HG03457 (cell line): ENCODE data around the gene CEP85L.

Experiments used
- ATAC-seq: cut with Tn5 transposase; IDR thresholded peaks from one replicate; pipeline ENCODE4 v1.9.1; 2021; ENCODE audit warnings: moderate number of reproducible peaks; ENCODE audit not compliant: unreplicated experiment

The CEP85L gene

DNA sequence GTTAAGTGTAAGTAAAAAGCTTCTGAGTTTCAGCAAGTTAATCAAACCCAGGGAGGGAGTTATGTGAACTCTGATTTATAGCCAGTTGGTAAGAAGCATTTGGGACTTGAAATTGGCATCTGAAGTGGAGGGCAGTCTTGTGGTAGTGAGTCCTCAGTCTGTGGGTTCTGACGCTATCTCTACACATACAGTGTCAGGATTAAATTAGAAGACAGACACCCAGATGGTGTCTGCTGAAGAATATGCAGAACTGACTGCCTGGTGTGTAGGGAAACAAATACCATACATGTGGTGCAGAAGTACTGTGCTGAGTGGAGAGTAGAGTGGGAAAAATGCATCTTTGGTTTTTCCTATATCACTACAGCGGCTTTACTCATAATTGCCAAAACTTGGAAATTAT is 146.8 kb downstream of the CEP85L start:
- no peak for ATAC-seq

DNA sequence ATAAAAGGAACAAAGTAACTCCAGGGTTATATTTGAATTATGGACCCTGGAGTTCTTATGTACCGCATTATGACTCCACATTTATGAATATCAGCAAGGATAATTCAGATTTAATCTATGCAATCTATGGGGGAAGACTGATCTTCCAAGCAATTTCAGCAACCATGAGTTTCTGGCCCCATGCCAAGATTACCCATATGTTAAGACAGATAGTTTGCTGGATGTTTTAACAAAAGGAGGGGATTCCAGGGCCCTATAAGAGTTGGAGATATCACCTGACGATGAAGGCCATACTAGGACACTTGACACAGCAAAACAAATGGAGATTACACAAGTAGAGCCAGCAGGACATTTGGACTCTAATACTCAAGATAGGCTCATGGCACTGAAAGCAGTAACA is 149.2 kb downstream of the CEP85L start:
- ATAC-seq, result no peak

DNA sequence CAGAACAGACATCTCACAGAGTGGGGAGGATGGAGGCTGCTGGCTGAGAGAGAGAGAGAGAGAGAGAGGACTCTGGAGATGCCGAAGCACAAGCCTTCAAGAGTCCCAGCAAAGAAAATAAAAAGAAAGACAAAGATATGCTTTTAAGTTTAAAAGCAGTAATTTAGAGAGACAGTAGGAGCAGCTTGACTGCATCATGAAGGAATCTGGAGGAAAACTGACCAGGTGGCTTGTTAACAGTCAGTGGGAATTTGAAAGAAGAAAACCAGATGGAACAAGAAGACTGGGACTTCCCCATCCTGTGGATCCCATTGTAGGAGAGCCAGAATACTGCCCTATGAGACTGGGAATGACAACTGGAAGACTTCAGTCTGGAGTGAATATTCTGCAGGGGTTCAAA is 149.6 kb downstream of the CEP85L start:
- ATAC-seq, result no peak

DNA sequence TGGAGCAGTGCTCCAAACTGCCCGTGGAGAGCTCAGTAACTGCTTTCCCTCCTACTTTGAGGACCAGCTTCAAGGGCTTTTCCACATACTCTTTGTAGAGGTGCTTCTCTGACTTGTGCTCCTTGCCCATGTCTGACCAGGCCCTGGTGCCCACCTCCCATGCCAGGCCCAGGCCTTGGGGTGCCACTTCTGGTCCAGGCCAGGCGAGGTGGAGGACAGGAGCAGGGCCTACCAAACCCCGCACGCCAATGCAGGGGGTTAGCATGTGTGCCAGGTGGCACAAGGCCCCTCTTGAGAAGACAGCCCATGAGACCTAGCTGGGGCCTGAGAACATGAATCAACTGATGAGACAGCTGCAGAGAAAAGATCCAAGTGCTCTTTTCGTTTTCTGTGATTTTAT is 150.3 kb downstream of the CEP85L start:
- no peak for ATAC-seq

DNA sequence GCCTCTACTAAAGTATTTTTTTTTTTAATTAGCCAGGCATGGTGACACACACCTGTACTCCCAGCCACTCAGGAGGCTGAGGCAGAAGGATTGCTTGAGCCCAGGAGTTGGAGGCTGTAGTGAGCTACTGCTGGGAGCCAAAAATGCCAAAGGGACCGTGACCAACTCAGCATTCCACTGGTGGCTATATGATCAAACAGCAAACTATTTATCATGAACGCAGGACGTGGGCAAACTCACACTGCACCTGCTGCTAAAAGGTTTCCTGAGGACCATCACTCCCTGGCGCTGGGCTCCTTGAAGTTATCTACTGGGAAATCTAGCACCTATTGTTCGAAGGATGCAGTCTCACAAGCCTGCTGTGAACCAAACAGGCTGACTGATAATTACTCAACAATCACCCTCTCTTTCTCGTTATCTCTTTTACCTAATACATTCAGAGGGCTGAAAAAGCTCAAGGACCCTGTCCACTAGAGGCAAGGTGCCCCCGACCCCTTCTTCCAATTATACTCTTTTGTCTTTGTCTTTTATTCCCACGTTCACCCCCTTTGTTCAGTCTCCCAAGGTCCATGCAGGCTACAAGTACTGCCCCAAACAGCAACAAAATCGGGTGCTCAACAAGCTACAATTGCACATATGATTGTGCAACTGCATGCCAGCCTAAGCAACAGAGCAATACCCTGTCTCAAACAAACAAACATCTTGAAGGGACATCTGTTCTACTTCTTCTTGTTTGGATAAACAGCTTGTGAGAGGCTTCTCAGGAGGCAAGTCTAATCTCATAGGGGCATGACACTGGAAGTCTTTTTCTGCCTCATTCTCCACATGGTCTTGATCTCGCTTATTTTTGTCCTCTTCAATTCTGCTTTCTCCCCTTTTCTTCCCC is 151.0 kb downstream of the CEP85L start:
- no peak for ATAC-seq

DNA sequence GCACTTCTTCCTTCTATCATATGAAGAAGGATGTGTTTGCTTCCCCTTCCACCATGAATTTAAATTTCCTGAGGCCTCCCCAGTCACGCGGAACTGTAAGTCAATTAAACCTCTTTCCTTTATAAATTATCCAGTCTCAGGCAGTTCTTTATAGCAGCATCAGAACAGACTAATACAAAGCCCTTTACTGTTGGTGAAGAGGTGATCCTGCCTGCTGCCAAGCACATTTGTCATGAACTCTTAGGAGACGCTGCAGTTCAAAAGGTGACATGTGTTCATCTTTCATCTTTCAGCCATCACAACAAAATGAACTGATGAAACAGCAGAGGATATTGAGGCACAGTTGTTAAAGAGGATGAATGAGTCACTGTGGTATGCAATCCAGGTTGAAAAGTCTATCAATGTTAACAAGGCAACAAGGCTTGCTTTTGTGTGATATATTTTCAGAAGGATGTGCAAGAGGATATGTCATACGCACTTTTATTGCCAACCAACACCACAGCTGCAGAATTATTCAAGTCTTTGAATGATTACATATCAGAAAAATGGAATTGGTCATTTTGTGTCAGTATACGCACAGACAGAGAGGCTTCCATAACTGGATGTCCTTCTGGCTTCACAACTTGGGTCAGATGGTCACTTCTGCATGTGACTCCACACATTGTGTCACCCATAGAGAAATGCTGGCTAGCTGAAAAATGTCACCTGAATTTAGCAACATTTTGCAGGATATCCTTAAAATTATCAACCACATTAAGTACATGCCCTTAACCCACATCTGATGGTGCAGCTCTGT is 155.7 kb downstream of the CEP85L start:
- ATAC-seq, result no peak

DNA sequence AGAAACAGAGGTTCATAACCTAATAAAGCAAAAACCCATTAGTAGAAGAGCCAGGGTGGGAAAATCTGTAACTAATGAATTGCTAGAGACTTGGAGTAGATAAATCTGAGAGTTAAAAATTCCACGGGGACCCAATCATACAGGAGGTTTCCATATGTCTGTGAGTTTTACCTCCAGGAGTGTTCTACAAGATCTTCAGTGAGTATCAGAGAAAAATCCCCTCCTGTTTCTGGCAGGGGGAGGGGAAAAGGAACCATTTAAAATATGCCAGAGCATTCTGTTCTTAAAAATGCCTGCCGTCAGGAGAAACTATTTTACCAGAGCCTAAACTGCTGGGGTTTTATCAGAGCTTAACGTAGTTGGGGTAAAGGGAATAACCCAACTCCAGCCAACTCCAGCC is 157.3 kb downstream of the CEP85L start:
- no peak for ATAC-seq

DNA sequence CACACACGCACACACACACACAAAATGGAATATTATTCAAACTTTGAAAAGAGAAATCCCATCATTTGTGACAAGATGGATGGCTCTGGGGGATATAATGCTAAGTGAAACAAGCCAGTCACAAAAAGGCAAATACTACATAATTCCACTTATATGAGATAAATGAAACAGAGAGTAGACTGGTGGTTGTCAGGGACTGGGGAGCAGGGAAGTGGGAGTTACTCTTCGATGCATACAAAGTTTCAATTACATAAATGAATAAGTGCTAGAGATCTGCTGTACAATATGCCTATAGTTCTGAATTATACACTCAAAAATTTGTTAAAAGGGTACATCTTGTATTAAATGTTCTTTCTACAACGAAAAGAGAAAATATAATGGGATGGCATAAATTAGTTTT is 161.4 kb downstream of the CEP85L start:
- ATAC-seq, result no peak

DNA sequence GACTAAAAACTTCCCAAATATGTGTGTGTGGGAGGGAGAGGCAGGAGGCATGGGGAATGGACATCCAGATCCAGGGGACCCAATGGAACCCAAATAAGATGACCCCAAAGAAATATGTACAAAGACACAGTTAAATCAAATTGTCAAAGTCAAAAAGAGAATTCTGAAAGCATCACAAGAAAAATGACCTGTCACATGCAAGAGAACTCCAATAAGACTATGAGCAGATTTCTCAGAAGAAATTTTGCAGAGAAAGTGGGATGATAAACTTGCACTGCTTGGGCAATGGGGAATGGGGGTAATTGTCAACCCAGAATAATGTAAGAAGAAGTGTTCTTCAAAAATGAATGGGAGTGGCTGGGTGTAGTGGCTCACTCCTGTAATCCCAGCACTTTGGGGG is 162.8 kb downstream of the CEP85L start:
- no peak for ATAC-seq

DNA sequence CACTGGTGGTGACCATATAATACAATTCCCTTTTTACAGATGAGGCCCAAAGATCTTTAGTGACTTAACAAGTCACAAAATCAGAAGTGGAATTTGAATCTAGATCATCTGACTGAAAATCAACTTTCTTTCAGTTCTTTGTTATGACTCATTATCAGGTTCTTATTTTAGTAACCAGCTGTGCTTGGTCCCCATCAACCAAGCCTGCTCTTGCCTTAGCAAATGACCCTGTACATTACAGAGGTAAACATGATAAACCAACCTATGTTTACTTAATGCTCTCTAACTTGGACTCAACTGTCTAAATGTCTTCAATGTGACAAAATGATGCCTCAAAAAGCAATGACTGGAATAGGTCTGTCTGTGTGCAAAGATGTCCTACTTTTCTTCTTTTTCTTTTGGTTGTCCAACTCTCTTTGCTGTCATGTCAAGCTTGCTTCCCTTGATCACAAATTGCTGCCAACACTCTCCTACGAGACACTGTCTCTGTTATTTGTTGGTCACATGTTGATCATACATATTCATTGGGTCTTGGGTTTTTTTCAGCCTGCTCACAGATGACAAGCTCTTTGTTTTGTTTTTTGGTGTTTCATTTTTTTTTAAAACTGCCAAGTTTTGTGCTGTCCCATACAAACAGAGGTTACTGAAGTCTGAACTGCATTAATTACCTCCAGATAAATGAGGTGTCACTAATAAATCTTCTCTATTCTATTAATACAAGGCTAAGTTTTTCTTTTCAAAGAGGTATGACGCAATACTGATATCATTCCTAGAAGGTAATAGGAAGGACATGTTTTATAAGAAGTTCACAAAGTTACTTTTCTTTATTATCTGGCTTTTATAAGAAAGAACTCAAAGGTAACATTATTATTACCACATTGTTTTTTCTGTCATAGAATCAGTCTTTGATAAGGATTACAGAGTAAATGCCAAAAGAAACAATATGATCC is 165.5 kb downstream of the CEP85L start:
- peak; percentile 85 for ATAC-seq

DNA sequence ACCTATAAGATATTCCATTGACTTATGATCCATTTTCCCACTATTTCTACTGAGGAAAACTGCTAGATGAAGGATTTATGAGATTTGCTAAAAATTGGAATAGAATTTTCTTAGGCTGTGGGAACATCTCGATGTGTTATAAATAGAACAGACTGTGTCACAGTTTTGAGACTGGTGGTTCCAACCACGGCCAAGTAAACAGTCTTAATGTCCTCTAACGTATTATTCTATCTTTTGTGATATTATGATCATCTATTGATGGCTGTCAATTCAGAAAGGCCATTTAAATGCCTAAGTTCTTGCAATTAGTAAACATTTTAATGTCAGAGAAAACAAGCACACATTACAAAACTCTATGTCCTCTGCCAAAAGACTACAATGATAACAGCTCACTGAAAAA is 174.8 kb downstream of the CEP85L start:
- ATAC-seq, result no peak

DNA sequence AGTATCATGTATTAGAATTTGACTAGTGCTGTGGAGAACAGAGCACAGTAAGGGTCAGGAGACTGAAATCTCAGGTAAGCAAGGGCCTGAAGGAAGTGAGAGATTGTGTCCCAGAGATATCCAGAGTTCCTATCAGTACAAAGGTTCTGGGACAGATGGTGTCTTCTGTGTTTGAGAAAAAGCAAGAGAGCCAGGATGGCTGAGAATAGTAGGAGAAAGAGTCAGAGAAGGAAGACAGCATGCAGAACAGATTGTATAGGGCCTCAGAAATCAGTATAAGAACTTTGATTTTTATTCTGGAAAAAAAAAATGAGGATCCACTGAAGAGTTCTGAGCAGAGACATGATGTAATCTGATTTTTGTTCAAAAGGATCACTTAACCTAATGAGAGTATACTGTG is 178.1 kb downstream of the CEP85L start:
- ATAC-seq, result no peak

DNA sequence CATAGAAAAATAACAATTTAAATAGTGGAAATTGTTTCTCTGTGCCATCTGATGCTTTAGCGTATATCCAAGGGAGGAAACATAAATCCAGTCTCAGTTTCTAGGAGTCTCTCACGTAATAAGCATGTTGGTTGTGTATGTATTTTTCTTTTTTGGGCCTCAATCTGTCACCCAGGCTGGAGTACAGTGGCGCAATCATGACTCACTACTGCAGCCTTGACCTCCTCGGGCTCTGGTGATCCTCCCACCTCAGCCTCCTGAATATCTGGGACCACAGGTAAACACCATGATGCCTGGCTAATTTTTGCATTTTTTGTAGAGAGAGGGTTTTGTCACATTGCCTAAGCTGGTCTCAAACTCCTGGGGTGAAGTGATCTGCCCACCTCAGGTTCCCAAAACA is 181.9 kb downstream of the CEP85L start:
- no peak for ATAC-seq

DNA sequence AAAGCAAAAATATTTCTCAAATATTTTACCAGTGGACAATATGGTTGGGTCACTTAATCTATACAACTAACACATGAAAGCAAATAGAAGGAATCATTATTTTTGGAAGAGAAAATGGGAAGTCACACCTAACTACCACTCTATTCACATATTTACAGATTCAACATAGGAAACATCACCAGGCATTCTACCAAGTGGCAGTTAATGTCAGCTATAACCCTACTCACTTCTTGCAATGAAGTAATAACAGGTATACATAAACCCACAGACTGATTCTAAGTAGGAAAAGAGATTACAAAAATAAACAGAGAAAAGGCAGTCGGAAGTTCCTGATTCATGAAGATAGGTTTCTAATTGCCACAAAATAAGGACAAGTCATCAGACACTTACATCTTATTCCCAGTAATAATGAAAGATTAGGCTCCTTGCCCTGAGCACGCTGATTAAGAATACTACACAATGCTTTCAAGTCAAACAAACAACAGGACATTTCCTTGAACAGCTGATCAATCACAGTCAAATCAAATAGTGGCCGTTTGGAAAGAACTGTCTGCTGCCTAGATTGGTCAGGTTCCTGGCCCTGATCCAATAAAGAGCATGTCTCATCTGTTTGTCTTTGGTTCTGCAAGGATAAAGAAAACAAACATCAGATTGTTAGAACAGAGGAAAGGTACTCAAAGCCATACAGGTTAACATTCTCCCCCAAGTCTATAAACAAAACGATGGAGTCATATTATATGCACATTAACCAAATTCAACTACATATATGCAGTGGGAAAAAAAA is 182.5 kb downstream of the CEP85L start:
- ATAC-seq, result no peak

DNA sequence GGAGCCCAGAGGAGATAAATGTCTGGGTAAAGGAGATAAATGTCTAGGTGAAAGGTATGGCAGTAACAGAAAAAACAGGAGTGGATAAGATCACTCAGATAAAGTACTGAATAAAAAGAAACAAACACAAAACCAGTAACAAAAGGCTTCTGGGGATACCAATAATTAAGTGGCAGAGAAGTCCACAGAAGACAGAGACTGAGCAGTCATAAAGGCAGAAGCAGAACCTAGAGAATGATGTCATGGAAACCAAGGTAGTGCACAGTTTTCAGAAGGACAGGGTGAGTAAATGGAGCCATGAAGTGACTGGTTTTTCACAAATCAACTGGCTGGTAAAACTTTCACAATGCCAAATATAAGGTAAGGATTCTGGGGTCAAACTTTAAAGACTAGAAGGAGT is 184.2 kb downstream of the CEP85L start:
- ATAC-seq, result no peak

DNA sequence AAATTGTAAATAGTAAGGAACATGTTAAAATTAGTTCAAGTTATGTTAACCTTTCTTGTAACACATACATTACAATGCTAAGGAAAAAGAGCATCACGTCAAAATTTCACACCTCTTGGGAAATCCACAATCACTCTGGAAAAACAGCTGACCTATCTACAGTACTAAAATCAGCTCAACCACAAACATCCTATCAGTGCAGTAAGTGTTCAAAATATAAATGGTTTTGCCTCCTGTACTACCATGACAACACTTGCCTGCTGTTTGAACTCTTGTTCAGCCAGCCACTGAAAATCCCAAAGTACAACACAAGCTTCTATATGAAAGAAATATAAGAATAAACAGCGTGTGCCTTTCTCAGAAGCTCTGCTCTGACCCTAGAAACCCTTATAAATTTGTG is 186.8 kb downstream of the CEP85L start:
- ATAC-seq, result no peak

DNA sequence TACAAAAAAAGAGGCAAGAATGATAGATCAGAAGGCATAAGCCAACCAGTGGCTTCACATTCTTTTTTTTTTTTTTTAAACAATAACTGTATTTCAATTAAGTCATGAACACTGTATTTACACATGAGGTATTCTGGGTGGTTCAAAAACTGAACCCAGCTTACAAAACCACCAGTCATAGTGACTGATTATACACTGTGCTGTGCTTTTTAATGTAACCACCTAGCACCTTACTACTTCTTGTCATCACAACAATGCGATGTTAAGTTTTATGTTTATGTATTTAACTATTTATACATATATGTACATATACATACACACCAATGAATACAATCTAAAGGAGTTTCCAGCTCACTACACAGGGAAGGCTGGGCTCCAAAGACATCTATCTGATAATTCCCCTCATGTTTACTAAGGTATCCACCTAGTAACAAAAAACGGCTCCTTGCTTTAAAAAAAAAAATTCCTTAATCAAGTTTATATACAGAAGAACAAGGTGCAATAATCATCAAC is 190.4 kb downstream of the CEP85L start:
- ATAC-seq, result no peak

DNA sequence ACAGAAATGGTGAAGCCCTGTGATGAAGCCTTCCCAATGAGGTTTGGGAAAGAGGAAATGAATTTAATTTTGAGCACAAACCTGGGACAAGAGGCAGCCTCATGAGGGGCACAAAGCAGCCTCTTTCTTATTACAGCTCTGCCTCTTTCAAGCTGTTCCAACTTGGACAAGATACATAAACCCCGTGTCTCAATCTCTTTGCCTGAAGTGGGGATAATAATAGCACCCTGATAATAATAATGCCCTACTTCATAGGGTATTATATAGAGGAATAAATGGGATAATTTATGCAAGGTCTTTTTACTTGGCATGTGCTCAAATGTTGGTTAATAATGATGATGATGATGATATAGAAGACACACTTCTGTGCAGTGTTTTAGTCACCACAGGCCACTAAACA is 194.4 kb downstream of the CEP85L start:
- no peak for ATAC-seq

DNA sequence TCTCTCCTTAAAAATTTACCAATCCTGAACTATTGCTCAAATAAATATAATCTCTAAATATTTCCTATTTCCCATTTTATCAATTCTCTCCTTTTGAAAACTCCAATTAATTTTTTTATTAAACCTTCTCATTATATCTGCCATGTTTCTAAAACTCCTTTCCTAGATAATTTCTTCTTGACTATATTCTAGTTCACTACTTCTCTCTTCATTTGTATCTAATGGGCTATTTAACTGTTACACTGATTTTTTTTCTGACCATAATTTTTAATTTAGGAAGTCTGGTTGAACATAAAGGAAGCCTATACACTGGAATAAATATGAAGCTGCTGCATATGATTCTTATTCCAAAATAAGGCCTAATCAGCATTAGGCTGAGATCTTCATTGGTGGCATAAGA is 199.6 kb downstream of the CEP85L start:
- ATAC-seq, result no peak

DNA sequence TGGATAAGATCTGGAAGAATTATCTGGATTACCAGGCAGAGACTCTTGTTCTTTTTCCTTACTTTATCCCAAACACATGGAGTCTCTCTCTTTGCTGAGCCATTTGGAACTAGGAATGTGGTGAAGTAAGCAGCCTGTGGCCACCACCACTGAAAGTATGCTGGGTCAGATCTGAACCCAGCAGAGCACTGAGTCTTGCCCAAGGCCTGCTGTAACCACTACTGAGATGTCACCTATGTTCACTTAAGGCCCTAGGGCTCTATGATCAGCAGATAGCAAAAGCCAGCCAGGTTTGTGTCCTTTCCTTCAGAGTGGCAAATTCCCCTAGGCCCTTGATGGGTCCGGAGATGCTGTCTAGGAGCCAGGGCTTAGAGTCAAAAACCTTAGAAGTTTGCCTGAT is 206.6 kb downstream of the CEP85L start:
- ATAC-seq, result no peak
